Measurements from ENCODE around the gene CXorf49.

CXorf49 gene

GRCh38 chrX:71671938-71672337, 46.1 kb downstream of the CXorf49 start:
- DNase-seq (ENCODE audit: low read depth, low spot score), result no peak

- DNase-seq (ENCODE audit: low read depth, low spot score), result peak; percentile 7
Measured at GRCh38 chrX:71671043-71671780, 46.9 kb downstream of the CXorf49 start.

GRCh38 chrX:71669947-71670346, 48.1 kb downstream of the CXorf49 start:
- peak; percentile 23 for DNase-seq (ENCODE audit: low read depth, low spot score)

- no peak for DNase-seq (ENCODE audit: low read depth, low spot score)
Measured at GRCh38 chrX:71669492-71669891, 48.6 kb downstream of the CXorf49 start.

- no peak for DNase-seq (ENCODE audit: low read depth, low spot score)
Measured at GRCh38 chrX:71668248-71668595, 49.9 kb downstream of the CXorf49 start.

- no peak for DNase-seq (ENCODE audit: low read depth, low spot score)
Measured at GRCh38 chrX:71667328-71668247, 50.5 kb downstream of the CXorf49 start, which contains the start of gene LOC101059915. TSS of gene LOC101059915 (plus strand) at chrX:71667546.

- DNase-seq (ENCODE audit: low read depth, low spot score), result no peak
Measured at GRCh38 chrX:71666240-71667223, 51.6 kb downstream of the CXorf49 start.

GRCh38 chrX:71665747-71666146, 52.3 kb downstream of the CXorf49 start:
- DNase-seq (ENCODE audit: low read depth, low spot score), result no peak

GRCh38 chrX:71664889-71665491, 53.1 kb downstream of the CXorf49 start:
- DNase-seq (ENCODE audit: low read depth, low spot score), result no peak
